ENCODE measurements around the gene PGPEP1.
A peak's percentile ranks its signal among the peaks of the same experiment; 100 is the strongest.

The PGPEP1 gene, protein sequence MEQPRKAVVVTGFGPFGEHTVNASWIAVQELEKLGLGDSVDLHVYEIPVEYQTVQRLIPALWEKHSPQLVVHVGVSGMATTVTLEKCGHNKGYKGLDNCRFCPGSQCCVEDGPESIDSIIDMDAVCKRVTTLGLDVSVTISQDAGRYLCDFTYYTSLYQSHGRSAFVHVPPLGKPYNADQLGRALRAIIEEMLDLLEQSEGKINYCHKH

DNA sequence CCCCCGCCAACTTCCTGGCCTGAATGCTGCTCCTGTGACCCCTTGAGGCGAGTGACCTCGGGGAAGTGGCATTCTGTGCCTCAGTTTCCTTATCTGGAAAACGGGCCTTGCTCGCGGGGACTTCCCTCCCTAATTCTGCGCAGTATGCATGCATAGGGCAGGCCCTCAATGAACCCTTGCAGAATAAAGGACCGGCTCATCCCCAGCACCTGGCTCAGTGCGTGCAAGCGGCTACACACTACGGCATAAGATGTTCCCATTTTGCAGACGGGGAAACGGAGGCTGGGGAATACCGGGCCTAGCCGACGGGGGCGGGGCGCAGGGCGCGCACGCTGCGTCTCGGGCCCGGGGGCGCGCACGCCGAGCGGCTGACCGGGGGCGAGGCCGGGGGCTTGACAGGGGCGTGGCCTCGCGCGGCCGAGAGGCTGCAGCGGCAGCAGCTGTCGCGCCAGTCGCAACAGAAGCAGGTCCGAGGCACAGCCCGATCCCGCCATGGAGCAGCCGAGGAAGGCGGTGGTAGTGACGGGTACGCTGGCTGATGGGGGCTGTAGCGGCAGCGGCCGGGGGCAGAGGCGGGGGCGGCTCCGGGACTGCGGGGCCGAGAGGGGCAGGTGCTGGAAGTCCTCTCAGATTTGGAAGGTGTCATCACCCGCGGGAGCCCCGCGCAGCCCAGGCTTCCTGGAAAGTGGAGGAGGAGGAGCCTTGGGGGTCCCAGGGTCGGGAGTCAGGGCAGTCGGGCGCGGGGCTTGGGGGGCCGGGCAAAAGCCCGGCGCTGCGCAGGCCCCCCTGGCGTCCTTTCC, at the start of gene PGPEP1:
Gene PGPEP1, plus strand, starts transcription at position 409 of the 800 bp plus-strand sequence. Its CDS starts 84 bp downstream, at position 493.
- no peak for DNase-seq (ENCODE audit: low spot score)

DNA sequence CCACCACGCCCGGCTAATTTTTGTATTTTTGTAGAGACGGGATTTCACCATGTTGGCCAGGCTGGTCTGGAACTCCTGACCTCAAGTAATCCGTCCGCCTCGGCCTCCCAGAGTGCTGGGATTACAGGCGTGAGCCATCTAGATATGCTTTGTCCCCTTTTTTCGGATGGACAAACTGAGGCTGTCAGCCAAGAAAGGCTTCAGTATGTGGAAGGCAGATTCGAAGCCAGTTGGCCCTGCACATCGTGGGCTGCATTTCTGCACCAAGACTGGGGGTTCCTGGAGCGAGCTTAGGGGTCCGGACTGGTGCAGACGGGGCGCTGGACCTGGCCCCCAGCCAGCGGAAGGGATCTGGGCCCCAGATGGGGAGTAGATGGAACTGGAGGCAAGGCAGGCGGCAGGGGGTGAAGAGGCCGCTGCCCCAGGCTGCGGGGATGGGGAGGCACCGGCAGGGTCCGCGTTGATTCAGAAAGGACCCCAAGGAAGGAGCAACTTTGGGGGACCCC, 49.3 kb upstream of the PGPEP1 start:
- no peak for DNase-seq (ENCODE audit: low spot score)

DNA sequence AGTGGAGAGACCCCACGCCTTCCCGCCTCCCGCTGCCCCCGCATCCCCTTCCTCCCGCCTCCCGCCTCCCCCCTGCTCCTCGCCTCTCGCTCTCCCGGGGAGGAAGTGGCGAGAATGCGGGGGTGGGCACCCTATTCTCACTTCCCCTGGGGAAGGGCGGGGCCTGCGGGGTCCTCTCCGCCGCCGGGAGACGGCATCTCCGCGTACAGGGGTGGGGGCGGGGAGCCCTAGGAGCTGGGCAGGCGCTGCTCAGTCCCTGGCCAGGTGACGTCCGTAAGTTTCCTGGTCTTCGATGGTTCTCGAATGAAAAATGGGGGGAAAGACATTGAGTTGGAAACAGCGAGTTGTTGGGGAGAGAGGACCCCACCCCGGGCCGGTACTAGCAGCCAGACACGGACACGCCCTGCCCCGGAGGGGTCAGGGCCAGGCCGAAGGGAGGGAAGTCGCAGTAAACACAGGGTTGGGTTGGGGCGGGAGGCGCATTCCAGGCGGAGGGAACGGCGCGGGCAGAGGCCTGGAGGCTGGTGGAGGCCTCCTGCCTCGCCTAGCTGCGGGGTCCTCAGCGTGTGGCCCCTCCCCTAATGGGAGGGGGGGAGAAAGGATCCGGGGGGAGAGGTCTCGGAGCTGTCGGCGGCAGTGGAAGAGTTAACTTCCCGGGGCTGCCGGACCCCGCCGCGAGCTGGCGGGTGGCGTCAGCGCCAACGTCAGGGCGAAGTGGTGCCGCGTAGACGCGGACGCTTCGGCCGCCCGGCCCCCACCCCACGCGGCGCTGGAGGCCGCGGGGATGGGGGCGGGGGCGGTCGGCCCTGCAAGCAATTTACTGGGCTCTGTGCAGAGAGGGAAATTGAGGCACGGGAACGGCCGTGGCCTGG, 48.6 kb upstream of the PGPEP1 start:
- DNase-seq (ENCODE audit: low spot score), result peak; percentile 47

DNA sequence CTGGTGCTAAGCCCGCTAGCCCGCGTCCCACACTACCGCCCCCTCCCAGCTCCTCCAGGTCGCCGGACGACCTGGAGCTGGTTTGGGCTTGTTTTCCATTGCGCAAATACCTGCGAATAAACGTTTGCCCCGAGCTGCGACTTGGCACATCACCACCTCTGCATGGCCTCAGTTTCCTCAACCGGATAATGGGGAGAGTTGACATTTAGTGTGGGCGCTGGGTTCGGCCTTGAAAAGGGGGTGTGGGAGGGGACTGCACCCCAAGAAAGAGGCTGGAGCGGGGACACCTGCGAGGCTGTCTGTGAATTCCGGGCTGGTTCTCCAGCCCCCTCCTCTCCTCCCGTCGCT, 48.0 kb upstream of the PGPEP1 start:
- no peak for DNase-seq (ENCODE audit: low spot score)

DNA sequence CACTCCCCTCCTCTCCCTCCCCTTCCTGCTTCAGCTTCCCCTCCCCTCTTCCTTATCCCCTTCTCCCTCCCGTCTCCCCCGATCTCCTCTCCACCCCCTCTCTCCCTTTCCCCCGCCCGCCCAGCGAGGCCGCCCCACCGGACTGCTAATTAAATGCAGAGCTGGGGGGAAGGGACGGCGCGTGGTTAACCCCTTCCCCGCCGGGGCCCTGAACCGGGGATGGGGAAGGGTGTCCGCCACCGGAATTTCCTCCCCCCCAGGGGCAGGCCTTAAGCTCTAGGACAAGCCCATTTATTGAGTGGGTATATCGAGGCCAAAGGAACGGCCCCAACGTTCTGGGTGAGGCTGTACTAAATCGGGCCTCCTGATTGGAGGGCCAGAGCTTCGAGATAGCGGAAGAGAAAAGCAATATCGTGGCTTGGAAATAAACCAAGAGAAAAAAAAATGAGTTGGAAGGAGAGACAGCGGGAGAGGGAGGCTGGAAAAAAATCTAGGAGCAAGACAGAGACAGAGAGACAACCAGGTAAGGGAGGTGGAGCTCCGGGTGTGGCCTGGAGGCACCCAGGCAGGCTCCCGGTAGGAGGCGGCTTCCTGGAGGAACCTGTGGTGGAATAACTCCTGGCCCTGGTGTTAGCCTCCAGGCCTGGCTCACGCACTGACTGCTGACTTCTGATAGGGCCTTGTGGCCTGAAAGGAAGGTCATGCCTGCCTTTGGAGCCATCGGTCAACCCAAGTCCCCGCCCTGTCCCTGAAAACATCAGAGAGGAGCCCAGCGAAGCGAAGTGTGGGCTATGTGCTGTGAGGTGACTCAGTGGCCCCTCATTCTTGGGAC, 47.4 kb upstream of the PGPEP1 start:
- peak; percentile 53 for DNase-seq (ENCODE audit: low spot score)

DNA sequence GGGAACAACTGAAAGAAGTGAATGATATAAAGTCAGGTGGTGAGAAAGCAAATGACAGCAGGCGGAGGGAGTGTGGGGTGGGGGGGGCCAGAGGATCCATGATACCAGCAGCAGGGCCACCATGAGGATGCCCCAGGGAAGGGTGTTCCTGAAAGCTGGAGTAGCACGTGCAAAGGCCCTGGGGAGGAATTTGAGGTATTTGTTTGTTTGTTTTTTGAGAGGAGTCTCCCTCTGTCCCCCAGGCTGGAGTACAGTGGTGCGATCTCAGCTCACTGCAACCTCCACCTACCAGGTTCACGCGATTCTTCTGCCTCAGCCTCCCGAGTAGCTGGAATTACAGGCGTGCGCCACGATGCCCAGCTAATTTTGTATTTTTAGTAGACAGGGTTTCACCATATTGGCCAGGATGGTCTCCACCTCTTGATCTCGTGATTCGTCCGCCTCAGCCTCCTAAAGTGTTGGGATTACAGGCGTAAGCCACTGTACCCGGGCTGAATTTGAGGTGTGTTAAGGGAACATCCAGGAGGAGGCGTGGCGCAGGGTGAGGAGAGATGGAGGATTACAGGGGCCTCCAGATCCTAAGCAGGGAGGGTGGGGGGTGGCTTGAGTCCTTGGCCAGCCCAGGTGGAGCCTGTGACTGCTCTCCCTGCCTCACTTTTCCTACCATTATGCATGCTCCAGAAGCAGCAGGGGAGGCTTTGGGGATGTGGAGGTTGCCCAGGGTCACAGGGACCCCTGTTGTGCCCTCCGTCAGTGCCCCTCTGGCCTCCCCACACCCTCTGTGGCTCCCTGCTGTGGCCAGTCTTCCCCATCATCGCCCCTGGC, 46.5 kb upstream of the PGPEP1 start:
- no peak for DNase-seq (ENCODE audit: low spot score)

DNA sequence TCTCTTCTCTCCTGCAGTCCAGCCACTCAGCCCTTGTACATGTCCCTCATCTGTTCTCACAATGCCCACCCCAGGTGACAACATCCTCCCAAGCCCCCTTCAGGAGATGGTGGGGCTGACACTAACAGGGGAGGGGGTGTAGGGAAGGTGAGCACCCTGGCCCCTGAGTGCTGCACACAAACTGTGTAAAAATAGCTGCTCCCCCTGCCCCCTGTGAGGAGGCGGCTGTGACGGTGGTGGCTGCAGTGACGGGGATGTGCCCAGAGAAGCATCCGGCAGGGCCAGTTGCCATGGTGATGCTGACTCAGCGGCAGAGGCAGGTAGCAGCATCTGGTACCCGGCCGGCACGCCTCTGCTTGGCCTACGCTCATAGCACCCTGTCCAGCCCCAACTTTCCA, 45.9 kb upstream of the PGPEP1 start:
- no peak for DNase-seq (ENCODE audit: low spot score)

DNA sequence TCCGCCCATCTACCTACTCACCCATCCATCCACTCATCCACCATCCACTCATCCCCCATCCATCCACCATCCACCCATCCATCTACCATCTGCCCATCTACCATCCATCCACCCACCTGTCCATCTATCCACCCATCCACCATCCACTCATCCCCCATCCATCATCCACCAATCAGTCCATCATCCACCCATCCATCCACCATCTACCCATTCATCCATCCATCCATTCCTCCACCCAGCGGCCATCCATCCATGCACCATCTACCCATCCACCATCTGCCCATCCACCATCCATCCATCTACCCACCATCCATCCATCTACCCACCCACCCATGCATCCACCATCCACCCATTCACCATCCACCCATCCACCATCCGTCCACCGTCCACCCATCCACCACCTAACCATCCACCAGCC, 45.4 kb upstream of the PGPEP1 start:
- DNase-seq (ENCODE audit: low spot score), result no peak

DNA sequence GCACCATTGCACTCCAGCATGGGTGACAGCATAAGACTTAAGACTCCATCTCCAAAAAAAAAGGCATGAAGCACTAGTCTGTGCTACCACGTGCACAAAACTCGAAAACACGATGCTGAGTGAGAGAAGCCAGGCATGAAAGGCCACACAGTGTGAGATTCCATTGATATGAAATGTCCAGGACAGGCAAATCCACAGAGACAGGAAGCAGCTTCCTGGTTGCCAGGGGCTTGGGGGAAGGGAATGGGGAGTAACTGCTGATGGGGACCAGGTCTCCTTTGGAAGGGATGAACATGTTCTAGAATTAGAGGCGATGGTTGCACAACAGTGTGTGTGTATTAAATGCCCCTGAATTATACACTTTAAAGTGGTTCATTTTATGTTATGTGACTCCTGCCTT, 43.1 kb upstream of the PGPEP1 start:
- DNase-seq (ENCODE audit: low spot score), result no peak

DNA sequence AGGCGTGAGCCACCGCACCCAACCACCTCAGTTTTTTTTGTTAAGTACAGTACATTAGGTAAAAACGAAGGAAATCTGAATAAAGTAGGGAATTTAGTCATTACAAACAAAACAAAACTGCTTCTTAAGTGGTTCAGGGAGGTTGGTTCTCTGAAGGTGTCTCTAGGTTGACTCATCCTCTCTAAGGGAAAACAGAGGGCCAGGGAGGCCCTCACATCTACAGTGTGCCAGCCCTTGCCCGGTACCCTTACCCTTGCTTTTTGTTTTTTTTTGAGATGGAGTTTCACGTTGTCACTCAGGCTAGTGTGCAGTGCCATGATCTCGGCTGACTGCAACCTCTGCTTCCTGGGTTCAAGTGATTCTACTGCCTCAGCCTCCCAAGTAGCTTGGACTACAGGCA, 41.8 kb upstream of the PGPEP1 start:
- no peak for DNase-seq (ENCODE audit: low spot score)

DNA sequence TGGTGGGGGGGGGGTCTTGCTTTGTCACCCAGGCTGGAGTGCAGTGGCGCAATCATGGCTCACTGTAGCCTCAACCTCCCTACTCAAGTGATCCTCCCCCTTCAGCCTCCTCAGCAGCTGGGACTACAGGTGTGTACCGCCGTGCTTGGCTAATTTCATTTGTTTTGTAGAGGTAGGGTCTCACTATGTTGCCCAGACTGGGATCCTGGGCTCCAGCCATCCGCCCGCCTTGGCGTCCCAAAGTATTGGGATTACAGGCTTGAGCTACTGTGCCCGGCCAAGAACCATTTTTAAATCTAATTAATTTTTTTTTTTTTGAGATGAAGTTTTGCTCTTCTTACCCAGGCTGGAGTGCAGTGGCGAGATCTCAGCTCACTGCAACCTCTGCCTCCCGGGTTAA, 40.7 kb upstream of the PGPEP1 start:
- no peak for DNase-seq (ENCODE audit: low spot score)

DNA sequence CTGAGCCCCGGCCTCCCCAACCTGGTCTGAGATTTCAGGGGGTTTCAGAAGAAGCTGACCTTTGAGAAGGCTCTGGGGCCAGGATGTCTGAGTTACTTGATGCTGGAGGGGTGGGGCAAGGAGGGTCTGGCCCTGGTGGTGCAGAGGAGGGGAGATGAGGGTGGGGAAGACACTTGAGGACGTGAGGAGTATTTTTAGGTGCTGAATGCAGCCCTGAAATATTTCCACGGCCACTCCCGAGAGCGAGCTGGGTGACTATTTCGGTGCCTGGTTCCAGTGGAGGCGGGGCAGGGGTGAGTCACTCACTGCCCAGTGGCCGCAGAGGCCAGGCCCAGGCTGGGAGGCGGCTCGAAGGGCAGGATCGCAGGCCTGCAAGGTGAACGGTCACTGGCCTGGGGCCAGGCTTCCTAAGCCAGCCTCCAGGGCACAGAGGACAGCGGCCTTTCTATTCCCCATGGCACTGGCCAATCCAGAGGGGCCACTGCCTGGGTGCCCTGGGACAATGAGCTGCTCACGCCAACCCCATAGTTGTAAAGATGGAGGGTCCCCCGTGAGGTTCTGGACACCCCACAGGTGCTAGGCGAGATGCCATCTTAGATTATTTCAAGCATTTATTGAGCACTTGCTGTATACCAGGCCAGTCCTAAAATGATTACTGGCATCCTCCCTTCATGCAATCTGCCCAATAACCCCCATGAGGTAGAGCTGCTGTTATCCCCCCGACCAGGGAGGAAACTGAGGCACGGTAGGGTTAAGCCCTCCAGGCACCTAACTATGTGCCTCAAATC, 39.3 kb upstream of the PGPEP1 start:
- peak; percentile 51 for DNase-seq (ENCODE audit: low spot score)

DNA sequence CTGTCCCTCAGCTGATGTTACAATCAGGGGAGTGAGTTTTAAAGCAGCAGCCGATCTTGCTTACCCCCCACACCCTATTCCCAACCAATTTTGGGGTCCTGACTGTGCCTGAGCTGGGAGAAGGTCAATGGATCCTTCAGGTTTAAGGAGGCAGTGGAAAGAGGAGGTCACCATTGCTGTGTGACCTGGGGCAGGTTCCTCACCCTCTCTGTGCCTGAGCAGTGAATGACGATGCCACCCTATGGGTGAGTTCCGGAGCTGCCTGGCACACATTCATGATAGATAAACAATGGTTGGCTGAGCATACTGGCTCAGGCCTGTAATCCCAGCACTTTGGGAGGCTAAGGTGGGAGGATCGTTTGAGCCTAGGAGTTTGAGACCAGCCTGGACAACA, 38.7 kb upstream of the PGPEP1 start:
- DNase-seq (ENCODE audit: low spot score), result no peak

DNA sequence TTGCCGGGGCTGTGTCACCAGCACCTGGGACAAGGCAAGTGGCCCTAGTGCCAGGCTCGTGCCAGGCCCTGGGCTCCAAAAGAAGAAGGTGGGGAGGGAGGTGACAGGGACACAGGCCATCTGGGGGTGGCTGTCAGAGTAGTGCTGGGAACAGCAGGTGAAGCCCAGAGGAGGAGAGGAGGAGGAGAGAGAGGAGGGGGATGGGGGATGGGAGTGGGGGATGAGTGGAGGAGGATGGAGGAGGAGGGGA, 36.3 kb upstream of the PGPEP1 start:
- no peak for DNase-seq (ENCODE audit: low spot score)

DNA sequence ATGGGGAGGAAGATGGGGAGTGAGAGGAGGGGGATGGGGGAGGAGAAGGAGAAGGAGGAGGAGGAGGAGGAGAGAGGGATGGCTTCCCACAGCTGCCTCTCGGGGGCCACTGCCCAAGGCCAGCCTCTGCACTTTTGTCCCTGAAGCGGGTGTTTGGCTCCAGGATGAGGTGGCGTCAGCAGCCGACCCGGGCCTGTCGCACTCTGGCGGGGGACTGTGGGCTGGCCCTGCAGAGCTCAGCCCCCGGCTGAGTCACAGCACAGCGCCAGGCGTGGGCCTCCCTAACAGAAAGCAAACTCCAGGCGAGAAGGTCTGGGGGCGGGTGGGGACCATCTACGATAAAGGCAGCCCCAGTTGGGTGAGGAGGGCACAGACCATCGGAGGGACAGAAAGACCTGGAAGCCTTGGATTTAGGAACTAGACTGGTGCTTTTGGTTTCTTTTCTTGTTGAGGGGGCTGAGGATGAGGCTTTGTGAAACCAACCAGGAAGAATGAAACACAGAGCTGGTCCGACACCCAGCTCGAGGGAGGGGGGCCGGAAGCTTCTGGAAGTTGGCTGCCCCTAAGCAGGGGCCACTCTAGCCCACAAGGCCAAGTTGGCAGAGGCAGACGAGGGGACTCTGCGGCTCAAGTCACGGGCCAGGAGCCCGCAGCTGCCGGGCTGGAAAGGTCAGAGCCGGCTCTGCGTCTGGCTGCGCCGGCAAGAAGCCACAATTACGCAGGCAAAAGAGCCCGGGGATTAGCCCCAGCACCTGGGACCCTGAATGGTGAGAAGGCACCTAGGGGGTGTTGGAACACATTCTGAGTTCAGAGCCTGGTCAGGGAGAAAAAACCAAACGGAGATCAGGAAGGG, 35.7 kb upstream of the PGPEP1 start:
- DNase-seq (ENCODE audit: low spot score), result peak; percentile 60

DNA sequence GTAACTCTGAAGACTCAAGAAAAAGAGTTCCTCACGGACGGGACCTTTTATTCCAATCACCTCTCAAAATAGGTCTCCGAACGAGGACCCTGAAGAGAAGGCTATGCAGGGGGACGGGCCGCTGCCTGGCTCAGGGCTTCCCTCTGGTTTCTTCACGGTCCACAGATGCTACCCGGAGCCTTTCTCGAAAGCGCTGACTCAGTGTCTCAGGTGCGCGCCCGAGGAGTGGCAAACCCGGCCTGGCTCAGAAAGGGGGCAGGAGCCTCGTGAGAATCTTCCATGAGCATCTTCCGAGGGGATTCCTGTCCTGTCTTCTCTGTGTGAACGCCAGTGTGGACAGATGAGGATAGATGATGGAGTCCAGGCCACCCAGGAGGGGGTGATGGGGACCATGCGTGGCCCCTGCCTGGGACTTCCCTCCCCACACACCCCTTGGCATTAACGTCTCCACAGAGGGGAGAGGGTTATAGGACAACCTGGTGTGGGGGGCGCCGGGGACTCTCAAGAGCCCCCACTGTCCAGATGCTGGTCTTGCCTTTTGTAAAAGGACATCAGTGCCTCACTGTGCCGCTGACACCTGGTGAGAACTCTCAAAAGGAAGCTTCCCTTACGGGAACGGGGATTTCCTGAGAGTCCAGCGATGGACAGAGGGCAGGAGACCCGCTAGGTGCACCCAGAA, 34.0 kb upstream of the PGPEP1 start:
- DNase-seq (ENCODE audit: low spot score), result no peak

DNA sequence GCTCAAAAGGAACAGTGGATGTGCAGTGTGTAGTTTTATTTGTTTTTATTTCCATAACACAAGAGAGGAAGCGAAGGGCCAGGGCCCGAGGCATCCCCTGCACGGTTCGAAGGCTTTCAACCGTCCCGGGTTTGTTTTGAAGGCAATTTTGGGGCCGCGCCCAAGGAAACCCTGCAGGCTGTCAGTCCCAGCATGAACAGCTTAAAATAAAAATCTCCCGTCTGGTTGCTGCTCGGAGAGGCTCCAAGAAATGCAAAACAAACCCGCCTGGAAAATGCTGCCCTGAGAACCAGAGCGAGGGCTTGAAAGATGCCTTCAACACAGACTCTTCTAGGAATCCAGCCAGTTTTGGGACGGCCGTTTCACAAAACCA, 33.5 kb upstream of the PGPEP1 start:
- no peak for DNase-seq (ENCODE audit: low spot score)

DNA sequence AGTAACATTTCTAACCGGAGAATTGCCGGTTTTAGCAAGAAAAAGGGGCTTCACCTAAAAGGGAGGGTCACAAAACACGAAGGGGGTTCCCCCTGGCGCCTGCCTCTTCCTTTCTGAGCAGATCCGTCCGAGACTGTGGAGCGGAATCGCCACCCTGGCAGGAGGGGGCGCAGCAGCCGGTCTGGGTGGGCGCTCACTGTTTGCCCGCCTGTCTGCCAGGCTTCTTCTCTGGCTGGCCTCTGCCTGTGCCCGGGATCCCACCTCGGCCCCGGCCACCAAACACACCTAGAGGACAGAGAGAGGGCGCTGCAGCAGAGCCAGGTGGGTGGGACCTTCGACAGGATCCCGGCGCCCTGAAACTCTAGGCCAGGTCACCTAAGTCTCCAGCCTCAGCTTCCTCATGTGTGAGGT, 33.1 kb upstream of the PGPEP1 start:
- no peak for DNase-seq (ENCODE audit: low spot score)

All from COLO829 (cell line).